ENCODE results near the gene GGTA1. TPM values are rescaled to one million over a fixed set of nuclear protein-coding genes. Genes with fewer than 3 reads are reported as not detected.

The GGTA1 gene
- total RNA-seq, 1 donor from 2014 or later: 2.0 TPM

Other genes with a start within 250 kb of the GGTA1 start
- gene GSN, start 231.7 kb downstream of the GGTA1 start, total RNA-seq: 510 TPM
- 191 TPM for gene STOM, start 129.6 kb downstream of the GGTA1 start, total RNA-seq
- gene DAB2IP, start 151.8 kb upstream of the GGTA1 start, total RNA-seq: 103 TPM

Measured in ureter (tissue), 1 donor.